HepG2 (cell line): ENCODE results near the gene FKBP10. TPM values are rescaled to one million over a fixed set of nuclear protein-coding genes. Genes with fewer than 3 reads are reported as not detected.

Experiments
- ATF4 ChIP-seq, 2 experiments: fragments of 450-650 bp in 1 of 2; sonication (generic) in 1 of 2; formaldehyde crosslinking; IDR thresholded peaks; 2 replicates each; pipeline versions ENCODE4 v1.5.0 to v1.8.0; 2020 to 2022; ENCODE audit warnings: mild to moderate bottlenecking in 1 of 2, missing genetic modification reagents in 1 of 2
- CEBPG ChIP-seq: IDR thresholded peaks from 2 replicates; pipeline ENCODE4 v1.6.1; 2016
- E2F2 ChIP-seq: sonication (generic); formaldehyde crosslinking; IDR thresholded peaks from 2 replicates; pipeline ENCODE4 v1.4.0; 2020; ENCODE audit warnings: missing genetic modification reagents, borderline replicate concordance
- ESRRA ChIP-seq: sonication (generic); formaldehyde crosslinking; IDR thresholded peaks from 2 replicates; pipeline ENCODE4 v1.5.1; 2020; ENCODE audit warnings: mild to moderate bottlenecking, low read depth, missing genetic modification reagents
- EZH2 ChIP-seq: conservative IDR thresholded peaks from 2 replicates; pipeline ENCODE4 v1.6.1; 2012; ENCODE audit warnings: mild to moderate bottlenecking, low read depth, low read length, moderate library complexity
- HDAC2 ChIP-seq: sonication (generic); formaldehyde crosslinking; IDR thresholded peaks from 2 replicates; pipeline ENCODE4 v1.4.0; 2020; ENCODE audit warnings: missing genetic modification reagents
- HES4 ChIP-seq: sonication (generic); formaldehyde crosslinking; IDR thresholded peaks from 2 replicates; pipeline ENCODE4 v1.9.0; 2021; ENCODE audit warnings: mild to moderate bottlenecking, missing genetic modification reagents, borderline replicate concordance
- KDM6A ChIP-seq: IDR thresholded peaks from 2 replicates; pipeline ENCODE4 v1.6.1; 2016; ENCODE audit warnings: low read depth
- KMT2B ChIP-seq: IDR thresholded peaks from 2 replicates; pipeline ENCODE4 v1.6.1; 2016; ENCODE audit warnings: missing genetic modification reagents, missing compliant biosample characterization
- MAZ ChIP-seq, 2 experiments: sonication (generic) in 1 of 2; formaldehyde crosslinking in 1 of 2; IDR thresholded peaks; 2 replicates each; pipeline versions ENCODE4 v1.5.0 to v1.6.1; 2012 to 2020; ENCODE audit warnings: low read depth in 2 of 2, mild to moderate bottlenecking in 2 of 2, borderline replicate concordance in 1 of 2, improper control_type of control experiment in 1 of 2, low read length in 1 of 2, missing genetic modification reagents in 1 of 2, moderate library complexity in 1 of 2
- NCOA1 ChIP-seq: sonication (generic); formaldehyde crosslinking; IDR thresholded peaks from 2 replicates; pipeline ENCODE4 v1.9.0; 2021; ENCODE audit warnings: missing genetic modification reagents
- NR2F6 ChIP-seq, 2 experiments: IDR thresholded peaks; 2 replicates each; pipeline ENCODE4 v1.6.1; 2016; ENCODE audit warnings: antibody characterized with exemption in 1 of 2, mild to moderate bottlenecking in 1 of 2
- PAF1 ChIP-seq: IDR thresholded peaks from 2 replicates; pipeline ENCODE4 v1.6.1; 2016; ENCODE audit warnings: missing genetic modification reagents, missing compliant biosample characterization
- PHF20 ChIP-seq: sonication (generic); formaldehyde crosslinking; IDR thresholded peaks from 2 replicates; pipeline ENCODE4 v1.5.0; 2020; ENCODE audit warnings: mild to moderate bottlenecking, missing genetic modification reagents
- PHF8 ChIP-seq: sonication (generic); formaldehyde crosslinking; IDR thresholded peaks from 2 replicates; pipeline ENCODE4 v1.5.0; 2020; ENCODE audit warnings: missing genetic modification reagents
- RCOR2 ChIP-seq: IDR thresholded peaks from 2 replicates; pipeline ENCODE4 v1.6.1; 2016; ENCODE audit warnings: missing biosample characterization, missing genetic modification reagents
- RFXANK ChIP-seq: IDR thresholded peaks from 2 replicates; pipeline ENCODE4 v1.6.1; 2016
- SAFB2 ChIP-seq: sonication (generic); formaldehyde crosslinking; IDR thresholded peaks from 2 replicates; pipeline ENCODE4 v1.5.1; 2020; ENCODE audit warnings: missing genetic modification reagents, low read depth, mild to moderate bottlenecking, borderline replicate concordance
- SIN3A ChIP-seq: IDR thresholded peaks from 2 replicates; pipeline ENCODE4 v1.6.1; 2011; ENCODE audit warnings: low read depth, mild to moderate bottlenecking, control low read depth, low read length, borderline replicate concordance
- SRSF1 ChIP-seq: fragments of 200-400 bp; formaldehyde crosslinking; optimal IDR thresholded peaks from 2 replicates; pipeline ENCODE3; 2017; ENCODE audit warnings: mild to moderate bottlenecking, low read depth, low read length, moderate library complexity
- THAP11 ChIP-seq: IDR thresholded peaks from 2 replicates; pipeline ENCODE4 v1.6.1; 2016; ENCODE audit warnings: missing biosample characterization, missing genetic modification reagents
- THAP7 ChIP-seq: sonication (generic); formaldehyde crosslinking; IDR thresholded peaks from 2 replicates; pipeline ENCODE4 v1.8.1; 2023; ENCODE audit warnings: mild to moderate bottlenecking, missing genetic modification reagents
- U2AF2 ChIP-seq: fragments of 200-400 bp; formaldehyde crosslinking; IDR thresholded peaks from 2 replicates; pipeline ENCODE4 v1.6.1; 2017; ENCODE audit warnings: low read depth, mild to moderate bottlenecking, low read length
- ZBTB38 ChIP-seq: sonication (generic); formaldehyde crosslinking; IDR thresholded peaks from 2 replicates; pipeline ENCODE4 v1.5.1; 2020; ENCODE audit warnings: mild to moderate bottlenecking, missing genetic modification reagents
- ZEB1 ChIP-seq: IDR thresholded peaks from 2 replicates; pipeline ENCODE4 v1.6.1; 2012; ENCODE audit warnings: mild to moderate bottlenecking, low read depth, inconsistent platforms; ENCODE audit not compliant: insufficient replicate concordance
- ZFYVE20 ChIP-seq: sonication (generic); formaldehyde crosslinking; IDR thresholded peaks from 2 replicates; pipeline ENCODE4 v1.8.0; 2023; ENCODE audit warnings: low read depth, mild to moderate bottlenecking, moderate library complexity, missing genetic modification reagents, borderline replicate concordance
- ZNF510 ChIP-seq: sonication (generic); formaldehyde crosslinking; IDR thresholded peaks from 2 replicates; pipeline ENCODE4 v1.4.0; 2020; ENCODE audit warnings: low read depth, mild to moderate bottlenecking, missing genetic modification reagents
- ZSCAN12 ChIP-seq: sonication (generic); formaldehyde crosslinking; IDR thresholded peaks from 2 replicates; pipeline ENCODE4 v1.9.0; 2021; ENCODE audit warnings: mild to moderate bottlenecking, missing genetic modification reagents
- ZSCAN9 ChIP-seq: IDR thresholded peaks from 2 replicates; pipeline ENCODE4 v1.6.1; 2016; ENCODE audit warnings: borderline replicate concordance
- polyA plus RNA-seq, 8 experiments: library from polyadenylated mRNA; depleted of rRNA in 3 of 8; stranded (reverse) in 7 of 8; unstranded in 1 of 8; fragments of >200 nt; fragmentation: Illumina TruSeq in 4 of 8; extraction: Trizol in 4 of 8; gene quantifications; 2 replicates each; pipeline versions ENCODE4 v1.2.1 to v1.2.3, GENCODE V29; 2011 to 2016; ENCODE audit warnings: low read depth in 4 of 8, missing spikeins in 1 of 8, mixed read lengths in 1 of 8; ENCODE audit not compliant: insufficient read depth in 1 of 8
- total RNA-seq, 5 experiments: library from RNA; depleted of rRNA; stranded (reverse); fragments of >200 nt; fragmentation: Illumina TruSeq; extraction: Trizol; gene quantifications; 2 replicates each; pipeline ENCODE4 v1.2.3, GENCODE V29; 2016; ENCODE audit warnings: low read depth in 1 of 5

The FKBP10 gene
- total and polyA plus RNA-seq, 2 of the 13 experiments (the other 11 are each of a cell fraction or from before 2014, with no cell fraction given): 149 to 573 TPM

- TF ChIP-seq HES4 (no peak), NR2F6 (IDR thresholded peaks at IDR 0.05) (no peak), NR2F6 (CRISPR knock-in tag; IDR thresholded peaks at IDR 0.05) (0 out of 2 replicates have a peak, but pooled peaks have one; percentile 24), ZEB1 (peak; percentile 21), SAFB2 (CRISPR knock-in tag) (no peak), PHF8 (no peak), SIN3A (0 out of 2 replicates have a peak, but pooled peaks have one; percentile 1), MAZ (IDR thresholded peaks at IDR 0.05; ENCODE audit: borderline replicate concordance, low read depth, low read length) (0 out of 2 replicates have a peak, but pooled peaks have one; percentile 22), MAZ (CRISPR knock-in tag; IDR thresholded peaks at IDR 0.05; ENCODE audit: low read depth) (no peak), ZFYVE20 (CRISPR knock-in tag) (no peak), PAF1 (no peak), CEBPG (CRISPR knock-in tag) (peak; percentile 16; the same call in 1 of the 2 replicates), EZH2 (no peak), ZNF510 (CRISPR knock-in tag) (no peak), ZBTB38 (no peak), KMT2B (CRISPR knock-in tag) (0 out of 2 replicates have a peak, but pooled peaks have one; percentile 2), ESRRA (peak; percentile 13; the same call in 1 of the 2 replicates), RCOR2 (CRISPR knock-in tag) (no peak), SRSF1 (peak; percentile 51), KDM6A (0 out of 2 replicates have a peak, but pooled peaks have one; percentile 12), U2AF2 (no peak), HDAC2 (peak; percentile 31; the same call in 1 of the 2 replicates), E2F2 (no peak), ZSCAN9 (CRISPR knock-in tag) (no peak), THAP7 (CRISPR knock-in tag) (peak; percentile 52), NCOA1 (no peak), ATF4 (CRISPR knock-in tag; IDR thresholded peaks at IDR 0.05) (peak in 1 of 2 experiments; percentile 58; a peak in 2 of 4 replicates), RFXANK (CRISPR knock-in tag) (no peak), THAP11 (CRISPR knock-in tag) (peak; percentile 10; the same call in 1 of the 2 replicates), ZSCAN12 (CRISPR knock-in tag) (no peak), PHF20 (CRISPR knock-in tag) (0 out of 2 replicates have a peak, but pooled peaks have one; percentile 3)
Measured at GRCh38 chr17:41793784-41794539, 18.8 kb upstream of the FKBP10 start (continued).
